Stimulated activated CD4-positive, alpha-beta T cell treated with anti-CD3 and anti-CD28 coated beads, Interleukin-1b, Interleukin-23, amount 100 ng/mL, for 48 hours (primary cell): ENCODE data around the gene CYP2R1.
A peak's percentile ranks its signal among the peaks of the same experiment; 100 is the strongest.

ENCODE experiments used
- DNase-seq: peaks from one replicate; pipeline ENCODE4 v3.0.0-alpha.2; 2020

Gene CYP2R1

DNA sequence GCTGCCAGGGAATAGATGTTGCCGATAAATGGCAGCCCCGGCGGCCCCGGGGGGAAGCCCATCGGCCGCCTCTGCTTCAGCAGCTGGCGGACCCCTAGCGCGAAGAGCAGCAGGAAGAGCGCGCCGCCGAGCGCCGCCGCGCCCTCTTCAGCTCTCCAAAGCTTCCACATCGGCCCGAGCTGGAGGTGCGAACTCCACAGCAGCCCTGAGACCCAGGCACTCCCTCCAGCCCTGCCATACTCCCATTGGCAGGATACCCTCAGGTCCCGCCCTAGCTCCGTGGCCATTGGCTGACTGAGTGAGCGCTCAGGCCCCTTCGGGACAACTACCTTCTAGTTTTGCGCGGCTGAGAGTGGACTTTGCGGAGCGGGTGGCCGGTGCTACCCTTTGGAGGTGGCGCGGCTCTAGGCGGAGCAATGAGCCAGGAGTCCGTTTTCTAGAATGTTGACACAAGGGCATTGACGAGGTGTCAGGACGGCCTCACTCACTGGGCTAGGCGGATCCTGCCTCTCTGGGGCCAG is at the start of gene CYP2R1:
Gene CYP2R1, minus strand, starts transcription at position 196 of the 521 bp plus-strand sequence. Its CDS starts 26 bp downstream, at position 170.
- DNase-seq: peak; percentile 92

GRCh38 chr11:14938936-14939335 is 46.9 kb upstream of the CYP2R1 start:
- DNase-seq: no peak

DNA sequence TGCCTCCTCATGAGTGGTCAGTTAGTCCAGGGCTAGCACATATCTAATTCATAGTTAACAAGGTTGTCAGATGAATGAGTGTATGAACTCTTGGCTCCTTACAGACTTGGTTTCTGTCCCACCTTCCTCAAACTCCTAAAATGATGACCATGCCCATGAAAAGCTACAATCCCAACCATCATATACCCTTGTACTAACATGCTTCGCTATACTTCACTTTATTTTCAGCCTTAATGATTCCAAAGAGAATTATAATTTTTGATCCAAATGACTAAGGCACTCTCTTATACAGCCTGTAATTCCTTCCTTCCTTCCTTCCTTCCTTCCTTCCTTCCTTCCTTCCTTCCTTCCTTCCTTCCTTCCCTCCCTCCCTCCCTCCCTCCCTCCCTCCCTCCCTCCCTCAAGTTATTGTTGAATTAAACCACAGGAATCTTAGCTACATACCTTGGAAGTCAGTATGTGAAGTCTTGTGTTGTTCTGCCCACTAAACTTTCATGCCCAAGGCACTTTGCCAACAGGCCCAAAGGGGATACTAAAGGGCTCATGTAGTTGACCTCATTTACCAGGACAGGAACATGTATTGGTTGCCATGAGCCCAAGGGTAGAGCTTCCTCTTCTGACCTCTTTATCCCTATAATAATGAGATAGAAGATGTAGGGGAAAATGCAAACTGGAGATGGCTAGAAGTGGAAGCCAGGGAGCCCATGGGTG is 42.8 kb upstream of the CYP2R1 start:
- no peak for DNase-seq

GRCh38 chr11:14932447-14932846 is 40.4 kb upstream of the CYP2R1 start:
- no peak for DNase-seq

- no peak for DNase-seq
Measured at GRCh38 chr11:14930369-14930768, 38.3 kb upstream of the CYP2R1 start.

DNA sequence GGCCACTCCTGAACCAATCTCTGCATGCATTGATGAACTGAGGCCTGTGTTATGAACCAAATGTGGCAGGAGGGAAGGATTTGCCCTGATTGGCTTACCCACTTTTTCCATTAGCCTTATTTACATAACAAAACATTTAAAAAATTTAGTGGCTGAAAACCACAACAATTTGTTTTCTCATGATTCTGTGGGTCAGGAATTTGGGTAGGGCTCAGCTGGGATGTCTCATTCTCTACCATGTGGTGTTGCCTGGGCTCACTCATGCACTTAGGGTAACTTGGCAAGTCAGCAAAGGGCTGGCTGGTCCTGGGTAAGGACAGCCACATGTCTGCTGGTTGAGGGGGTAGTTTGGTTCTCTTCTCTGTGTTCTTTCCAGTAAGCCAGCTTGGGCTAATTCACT is 35.1 kb upstream of the CYP2R1 start:
- no peak for DNase-seq

GRCh38 chr11:14924318-14924717 is 32.3 kb upstream of the CYP2R1 start:
- DNase-seq: no peak

DNA sequence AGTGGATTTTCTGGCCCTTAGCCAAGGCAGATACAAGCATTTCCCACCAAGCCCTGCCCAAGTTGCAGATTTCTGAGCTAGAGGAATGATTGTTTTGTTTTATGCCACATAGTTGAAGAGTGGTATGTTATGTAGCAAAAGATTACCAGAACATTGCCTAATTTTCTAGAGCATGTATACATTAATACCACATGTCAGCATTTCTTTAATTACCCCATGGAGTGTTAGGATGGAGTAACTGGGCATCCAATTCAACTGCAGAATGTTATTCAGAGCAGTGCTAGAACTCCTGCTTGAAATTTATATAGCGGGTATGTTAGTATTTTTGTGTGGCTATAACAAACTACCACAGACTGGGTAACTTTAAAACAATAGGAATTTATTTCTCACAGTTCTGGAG is 24.4 kb upstream of the CYP2R1 start:
- DNase-seq: no peak

DNA sequence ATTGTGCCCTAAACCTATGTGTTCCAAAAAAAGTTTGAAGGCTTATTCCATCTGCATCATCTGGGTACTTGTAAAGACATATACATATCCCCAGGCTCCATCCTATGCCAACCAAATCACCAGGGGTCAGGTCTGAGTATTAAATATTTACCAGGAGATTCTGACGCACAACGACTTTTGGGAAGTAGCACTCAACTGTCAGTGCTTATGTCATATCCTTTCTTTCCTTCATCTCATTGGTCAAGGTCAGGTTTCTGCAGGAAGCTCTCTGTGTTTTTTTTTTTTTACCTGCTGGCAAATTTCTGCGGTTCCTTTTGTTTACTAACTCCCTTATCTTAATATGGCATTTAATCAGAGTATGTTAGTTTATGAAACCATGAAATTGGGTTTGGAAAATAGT is 22.5 kb upstream of the CYP2R1 start:
- no peak for DNase-seq

- DNase-seq: peak; percentile 35
Measured at GRCh38 chr11:14908214-14908880, 16.3 kb upstream of the CYP2R1 start.

GRCh38 chr11:14907411-14908213 is 15.6 kb upstream of the CYP2R1 start:
- DNase-seq: peak; percentile 86

DNA sequence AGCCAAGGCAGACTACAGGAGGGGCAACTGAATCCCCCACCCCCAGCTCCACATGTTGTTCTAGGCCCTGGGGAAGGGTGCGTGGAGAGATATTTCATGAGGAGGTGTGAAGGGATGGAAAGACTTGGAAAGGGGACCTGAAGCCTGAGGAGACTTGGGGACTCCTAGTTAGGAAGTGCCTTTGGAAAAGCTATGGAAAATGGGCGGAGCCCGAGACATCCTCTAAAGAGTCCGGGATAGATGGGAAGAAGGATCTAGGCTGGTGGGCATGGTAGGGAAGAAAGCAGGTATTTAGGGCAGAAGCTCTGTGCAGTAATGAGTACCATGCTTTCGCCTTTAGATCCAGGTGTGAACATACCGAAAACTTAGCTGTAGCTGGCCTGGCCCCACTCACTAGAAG is 15.0 kb upstream of the CYP2R1 start:
- no peak for DNase-seq

DNA sequence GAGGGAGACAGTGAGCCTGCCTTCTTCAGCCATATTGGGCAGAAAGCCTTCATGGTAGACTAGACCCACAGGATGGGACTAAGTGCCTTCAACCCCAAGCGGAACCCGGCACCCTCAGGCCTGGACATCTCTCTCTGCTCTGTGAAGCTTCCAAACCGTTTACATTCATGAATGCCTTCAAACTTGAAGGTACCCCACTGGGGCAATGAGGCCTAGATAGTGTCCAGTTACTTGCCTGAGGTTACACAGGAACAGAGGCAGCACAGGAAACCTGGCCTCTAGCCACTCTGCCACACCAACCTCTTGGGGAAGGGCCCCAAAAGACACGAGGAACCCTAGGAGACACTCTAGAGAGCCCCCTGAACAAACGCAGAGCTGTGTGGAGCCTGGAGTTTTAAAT is 14.5 kb upstream of the CYP2R1 start:
- no peak for DNase-seq

- peak; percentile 82 for DNase-seq
Measured at GRCh38 chr11:14905104-14906033, 13.3 kb upstream of the CYP2R1 start.

DNA sequence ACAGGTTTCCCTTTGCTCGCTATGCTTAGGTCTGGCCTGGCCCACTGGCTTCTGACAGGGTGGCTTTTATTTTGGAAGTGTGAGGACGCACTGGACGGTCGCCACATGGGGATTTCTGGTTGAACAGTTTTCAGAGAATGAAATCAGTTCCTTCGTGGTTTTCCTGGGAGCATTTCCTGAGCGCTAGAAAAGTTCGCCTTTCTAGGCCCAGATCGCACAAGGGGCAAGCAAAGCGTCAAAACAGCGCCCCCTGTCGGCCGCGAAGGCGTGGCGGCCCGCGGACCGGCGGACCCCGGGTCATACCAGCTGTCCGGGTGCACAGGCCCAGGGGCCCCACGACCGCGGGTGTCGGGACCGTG is 12.7 kb upstream of the CYP2R1 start:
- peak; percentile 84 for DNase-seq

- no peak for DNase-seq
Measured at GRCh38 chr11:14902650-14903350, 10.8 kb upstream of the CYP2R1 start.

DNA sequence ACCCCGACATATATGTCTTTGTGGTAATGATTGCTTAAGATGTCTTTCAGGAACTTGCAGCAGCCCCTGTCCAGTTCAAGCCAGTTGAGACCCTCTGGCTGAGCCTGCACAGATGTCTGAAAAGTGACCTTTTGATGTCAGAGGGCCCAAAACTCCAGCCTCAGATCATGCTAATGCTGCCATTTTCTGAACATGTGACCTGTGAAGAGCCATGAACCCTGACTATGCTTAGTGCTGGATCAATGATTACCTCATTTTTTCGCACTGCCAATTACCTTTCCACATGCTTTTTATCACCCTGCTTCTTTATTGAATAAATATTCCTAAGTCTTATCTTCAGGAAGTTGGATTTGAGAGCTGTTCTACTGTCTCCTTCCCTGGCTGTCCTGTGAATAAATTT is 6.9 kb upstream of the CYP2R1 start:
- DNase-seq: no peak

DNA sequence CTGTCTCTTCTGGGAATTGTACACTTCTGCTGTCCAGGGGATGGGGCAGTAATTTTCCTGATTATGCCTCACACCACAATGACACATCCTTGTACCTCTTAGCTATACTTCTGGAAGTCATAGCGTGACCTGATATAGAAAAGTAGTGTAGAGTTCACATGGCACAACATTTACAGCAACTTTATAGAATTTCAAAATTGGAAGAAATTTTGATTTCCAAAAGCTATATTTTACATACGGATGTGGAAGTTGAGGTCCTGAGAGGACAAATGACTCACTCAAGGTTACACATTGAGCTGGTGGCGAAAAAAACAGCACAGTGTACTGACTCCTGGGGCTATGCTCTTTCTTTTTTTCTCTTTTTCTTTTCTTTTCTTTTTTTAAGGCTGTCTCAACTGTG is 6.3 kb upstream of the CYP2R1 start:
- DNase-seq: no peak

DNA sequence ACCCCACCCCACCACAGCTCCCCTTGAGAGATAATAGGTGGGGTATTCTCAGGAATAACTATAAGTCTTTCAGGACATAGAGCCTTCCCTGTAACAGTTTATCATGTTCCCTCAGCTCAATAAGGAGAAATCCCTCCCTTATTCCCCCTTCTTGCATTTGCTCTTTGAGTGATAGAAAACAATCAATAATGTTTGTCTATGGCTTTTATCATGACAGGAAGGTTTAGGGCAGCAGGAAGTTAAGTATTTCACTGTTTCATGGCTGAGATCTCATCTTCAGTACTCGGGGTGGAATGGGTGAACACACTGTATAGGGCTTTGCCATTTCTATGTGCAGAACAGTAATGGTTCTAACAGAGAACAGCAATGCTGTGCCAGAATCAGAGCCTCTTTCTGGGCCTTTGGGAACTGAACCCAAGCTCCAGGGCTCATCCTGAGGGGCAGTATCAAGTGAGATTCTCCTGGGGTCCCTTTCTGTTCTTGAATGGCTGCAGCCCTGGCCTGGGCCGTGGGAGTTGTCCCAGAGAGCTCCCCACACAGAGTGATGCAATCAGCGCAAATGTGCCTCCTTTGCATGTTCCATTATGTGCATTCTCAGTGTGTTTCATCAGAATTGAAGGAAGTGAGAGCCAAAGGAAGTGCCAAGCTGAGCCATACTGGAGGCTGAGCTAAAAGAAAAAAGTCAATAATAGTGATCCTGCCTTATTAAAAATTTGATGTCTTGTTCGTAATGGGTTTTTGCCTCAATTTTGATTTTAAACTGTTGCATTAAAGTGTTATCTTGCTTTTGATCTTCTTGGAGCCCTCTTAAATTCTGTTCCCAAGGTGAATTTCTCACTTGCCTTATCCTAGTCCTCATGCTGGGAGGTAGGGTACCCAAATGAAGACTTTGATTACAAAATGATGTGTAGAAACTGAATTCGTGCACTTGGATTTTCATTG is 2.9 kb upstream of the CYP2R1 start:
- DNase-seq: peak; percentile 20

DNA sequence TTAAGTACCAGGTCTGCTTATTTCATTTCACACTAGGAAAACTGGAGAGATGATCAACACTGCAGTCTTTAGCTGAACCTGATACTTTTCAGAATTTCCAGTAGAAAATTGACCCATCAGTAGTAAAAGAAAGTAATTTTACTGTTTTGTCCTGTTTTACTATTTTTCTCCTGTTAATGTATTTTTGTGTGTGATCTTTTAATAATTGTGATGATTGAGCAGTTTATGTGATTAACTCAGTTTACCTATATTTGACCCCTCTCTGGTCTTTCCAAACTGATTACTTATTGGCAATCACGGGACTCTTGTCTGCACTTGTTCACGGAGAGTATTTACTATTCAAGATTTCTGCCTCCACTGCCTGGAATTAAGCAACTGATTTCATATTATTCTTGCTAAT is 546 bp upstream of the CYP2R1 start:
- no peak for DNase-seq
